K562 (cell line): Measurements from ENCODE around the gene ADAMTS14.
"Not testable (repeated sequence)": the region's sequence is repeated elsewhere in the genome, so short reads cannot be mapped to it uniquely, and the experiment has no call there.

Experiments
- CEBPB ChIP-seq: fragments of 450-650 bp; IDR thresholded peaks from 2 replicates; pipeline ENCODE4 v1.6.1; 2016; ENCODE audit warnings: missing genetic modification characterization, missing compliant biosample characterization
- CEBPG ChIP-seq, 3 experiments: fragments of 200-800 bp in 1 of 3; sonication (Bioruptor generic) in 1 of 3; sonication (generic) in 1 of 3; formaldehyde crosslinking in 1 of 3; IDR thresholded peaks in 2 of 3; conservative IDR thresholded peaks in 1 of 3; 2 replicates each; pipeline versions ENCODE4 v1.6.1 to v1.8.0; 2016 to 2022; ENCODE audit warnings: missing compliant biosample characterization in 2 of 3, missing genetic modification characterization in 2 of 3, mild to moderate bottlenecking in 1 of 3, missing genetic modification reagents in 1 of 3
- CREB1 ChIP-seq, 2 experiments: sonication (generic) in 1 of 2; formaldehyde crosslinking in 1 of 2; IDR thresholded peaks; 2 replicates each; pipeline versions ENCODE4 v1.6.1 to v1.8.0; 2012 to 2022; ENCODE audit warnings: inconsistent platforms in 1 of 2, mild to moderate bottlenecking in 1 of 2, missing genetic modification reagents in 1 of 2, moderate library complexity in 1 of 2
- CREM ChIP-seq: IDR thresholded peaks from 2 replicates; pipeline ENCODE4 v1.6.1; 2014; ENCODE audit warnings: antibody characterized with exemption, low read depth
- ESRRA ChIP-seq: fragments of 450-650 bp; IDR thresholded peaks from 2 replicates; pipeline ENCODE4 v1.6.1; 2014; ENCODE audit warnings: low read depth, mild to moderate bottlenecking, moderate library complexity, borderline replicate concordance
- ETV5 ChIP-seq: sonication (generic); formaldehyde crosslinking; IDR thresholded peaks from 2 replicates; pipeline ENCODE4 v1.4.0; 2020; ENCODE audit warnings: low read depth, mild to moderate bottlenecking, missing genetic modification reagents
- MXI1 ChIP-seq: IDR thresholded peaks from 2 replicates; pipeline ENCODE4 v1.6.1; 2011; ENCODE audit warnings: low read depth, mild to moderate bottlenecking, improper control_type of control experiment, low read length
- POLR2A ChIP-seq: fragments of 450-650 bp; conservative IDR thresholded peaks from 2 replicates; pipeline ENCODE4 v1.6.1; 2016
- RCOR1 ChIP-seq, 2 experiments: IDR thresholded peaks; 2 replicates each; pipeline ENCODE4 v1.6.1; 2012; ENCODE audit warnings: low read depth in 2 of 2, low read length in 2 of 2, borderline replicate concordance in 1 of 2, improper control_type of control experiment in 1 of 2
- ZNF830 ChIP-seq: fragments of 250-450 bp; sonication (Bioruptor Pico); IDR thresholded peaks from 2 replicates; pipeline ENCODE4 v1.5.0; 2021; ENCODE audit warnings: mild to moderate bottlenecking
- TF ChIP-seq, protein P1 (sequence below): sonication (generic); formaldehyde crosslinking; IDR thresholded peaks from 2 replicates; pipeline ENCODE4 v1.8.0; 2022; ENCODE audit warnings: missing genetic modification reagents, mild to moderate bottlenecking, borderline replicate concordance
- TF ChIP-seq, protein P2 (sequence below), 2 experiments: fragments of 200-800 bp in 1 of 2; sonication (Bioruptor generic) in 1 of 2; sonication (generic) in 1 of 2; formaldehyde crosslinking in 1 of 2; IDR thresholded peaks in 1 of 2; conservative IDR thresholded peaks in 1 of 2; 2 replicates each; pipeline versions ENCODE4 v1.5.0 to v1.6.1; 2016 to 2020; ENCODE audit warnings: missing compliant biosample characterization in 1 of 2, missing genetic modification characterization in 1 of 2, missing genetic modification reagents in 1 of 2
- TF ChIP-seq, protein P3 (sequence below): sonication (generic); formaldehyde crosslinking; IDR thresholded peaks from 2 replicates; pipeline ENCODE4 v1.8.0; 2023; ENCODE audit warnings: missing genetic modification reagents, mild to moderate bottlenecking, borderline replicate concordance

DNA sequence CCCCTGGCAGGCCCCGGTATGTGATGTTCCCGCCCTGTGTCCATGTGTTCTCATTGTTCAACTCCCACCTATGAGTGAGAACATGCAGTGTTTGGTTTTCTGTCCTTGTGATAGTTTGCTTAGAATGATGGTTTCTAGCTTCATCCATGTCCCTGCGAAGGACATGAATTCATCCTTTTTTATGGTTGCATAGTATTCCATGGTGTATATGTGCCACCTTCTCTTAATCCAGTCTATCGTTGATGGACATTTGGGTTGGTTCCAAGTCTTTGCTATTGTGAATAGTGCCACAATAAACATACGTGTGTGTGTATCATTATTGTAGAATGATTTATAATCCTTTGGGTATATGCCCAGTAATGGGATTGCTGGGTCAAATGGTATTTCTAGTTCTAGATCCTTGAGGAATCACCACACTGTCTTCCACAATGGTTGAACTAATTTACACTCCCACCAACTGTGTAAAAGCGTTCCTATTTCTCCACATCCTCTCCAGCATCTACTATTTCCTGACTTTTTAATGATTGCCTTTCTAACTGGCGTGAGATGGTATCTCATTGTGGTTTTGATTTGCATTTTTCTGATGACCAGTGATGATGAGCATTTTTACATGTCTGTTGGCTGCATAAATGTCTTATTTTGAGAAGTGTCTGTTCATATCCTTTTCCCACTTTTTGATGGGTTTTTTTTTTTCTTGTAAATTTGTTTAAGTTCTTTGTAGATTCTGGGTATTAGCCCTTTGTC, 32.5 kb upstream of the ADAMTS14 start:
- TF ChIP-seq ESRRA; MXI1; ETV5 (CRISPR knock-in tag); CREB1 (IDR thresholded peaks at IDR 0.05); CREB1 (CRISPR knock-in tag; IDR thresholded peaks at IDR 0.05); RCOR1 (IDR thresholded peaks at IDR 0.05; ENCODE audit: borderline replicate concordance in 1 of 2, low read depth in 2 of 2, low read length in 2 of 2); CEBPB (tag); ZNF830 (CRISPR knock-in tag); CEBPG (CRISPR knock-in tag; IDR thresholded peaks at IDR 0.05); CEBPG (tag; conservative IDR thresholded peaks at IDR 0.05 in 1 of 2, IDR thresholded peaks at IDR 0.05 in 1 of 2); POLR2A; CREM: not testable (repeated sequence)
- TF ChIP-seq, protein P1, sequence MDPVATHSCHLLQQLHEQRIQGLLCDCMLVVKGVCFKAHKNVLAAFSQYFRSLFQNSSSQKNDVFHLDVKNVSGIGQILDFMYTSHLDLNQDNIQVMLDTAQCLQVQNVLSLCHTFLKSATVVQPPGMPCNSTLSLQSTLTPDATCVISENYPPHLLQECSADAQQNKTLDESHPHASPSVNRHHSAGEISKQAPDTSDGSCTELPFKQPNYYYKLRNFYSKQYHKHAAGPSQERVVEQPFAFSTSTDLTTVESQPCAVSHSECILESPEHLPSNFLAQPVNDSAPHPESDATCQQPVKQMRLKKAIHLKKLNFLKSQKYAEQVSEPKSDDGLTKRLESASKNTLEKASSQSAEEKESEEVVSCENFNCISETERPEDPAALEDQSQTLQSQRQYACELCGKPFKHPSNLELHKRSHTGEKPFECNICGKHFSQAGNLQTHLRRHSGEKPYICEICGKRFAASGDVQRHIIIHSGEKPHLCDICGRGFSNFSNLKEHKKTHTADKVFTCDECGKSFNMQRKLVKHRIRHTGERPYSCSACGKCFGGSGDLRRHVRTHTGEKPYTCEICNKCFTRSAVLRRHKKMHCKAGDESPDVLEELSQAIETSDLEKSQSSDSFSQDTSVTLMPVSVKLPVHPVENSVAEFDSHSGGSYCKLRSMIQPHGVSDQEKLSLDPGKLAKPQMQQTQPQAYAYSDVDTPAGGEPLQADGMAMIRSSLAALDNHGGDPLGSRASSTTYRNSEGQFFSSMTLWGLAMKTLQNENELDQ (CRISPR knock-in tag) = not testable (repeated sequence)
- TF ChIP-seq, protein P2, sequence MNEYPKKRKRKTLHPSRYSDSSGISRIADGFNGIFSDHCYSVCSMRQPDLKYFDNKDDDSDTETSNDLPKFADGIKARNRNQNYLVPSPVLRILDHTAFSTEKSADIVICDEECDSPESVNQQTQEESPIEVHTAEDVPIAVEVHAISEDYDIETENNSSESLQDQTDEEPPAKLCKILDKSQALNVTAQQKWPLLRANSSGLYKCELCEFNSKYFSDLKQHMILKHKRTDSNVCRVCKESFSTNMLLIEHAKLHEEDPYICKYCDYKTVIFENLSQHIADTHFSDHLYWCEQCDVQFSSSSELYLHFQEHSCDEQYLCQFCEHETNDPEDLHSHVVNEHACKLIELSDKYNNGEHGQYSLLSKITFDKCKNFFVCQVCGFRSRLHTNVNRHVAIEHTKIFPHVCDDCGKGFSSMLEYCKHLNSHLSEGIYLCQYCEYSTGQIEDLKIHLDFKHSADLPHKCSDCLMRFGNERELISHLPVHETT (CRISPR knock-in tag; conservative IDR thresholded peaks at IDR 0.05 in 1 of 2, IDR thresholded peaks at IDR 0.05 in 1 of 2) = not testable (repeated sequence)
- TF ChIP-seq, protein P3, sequence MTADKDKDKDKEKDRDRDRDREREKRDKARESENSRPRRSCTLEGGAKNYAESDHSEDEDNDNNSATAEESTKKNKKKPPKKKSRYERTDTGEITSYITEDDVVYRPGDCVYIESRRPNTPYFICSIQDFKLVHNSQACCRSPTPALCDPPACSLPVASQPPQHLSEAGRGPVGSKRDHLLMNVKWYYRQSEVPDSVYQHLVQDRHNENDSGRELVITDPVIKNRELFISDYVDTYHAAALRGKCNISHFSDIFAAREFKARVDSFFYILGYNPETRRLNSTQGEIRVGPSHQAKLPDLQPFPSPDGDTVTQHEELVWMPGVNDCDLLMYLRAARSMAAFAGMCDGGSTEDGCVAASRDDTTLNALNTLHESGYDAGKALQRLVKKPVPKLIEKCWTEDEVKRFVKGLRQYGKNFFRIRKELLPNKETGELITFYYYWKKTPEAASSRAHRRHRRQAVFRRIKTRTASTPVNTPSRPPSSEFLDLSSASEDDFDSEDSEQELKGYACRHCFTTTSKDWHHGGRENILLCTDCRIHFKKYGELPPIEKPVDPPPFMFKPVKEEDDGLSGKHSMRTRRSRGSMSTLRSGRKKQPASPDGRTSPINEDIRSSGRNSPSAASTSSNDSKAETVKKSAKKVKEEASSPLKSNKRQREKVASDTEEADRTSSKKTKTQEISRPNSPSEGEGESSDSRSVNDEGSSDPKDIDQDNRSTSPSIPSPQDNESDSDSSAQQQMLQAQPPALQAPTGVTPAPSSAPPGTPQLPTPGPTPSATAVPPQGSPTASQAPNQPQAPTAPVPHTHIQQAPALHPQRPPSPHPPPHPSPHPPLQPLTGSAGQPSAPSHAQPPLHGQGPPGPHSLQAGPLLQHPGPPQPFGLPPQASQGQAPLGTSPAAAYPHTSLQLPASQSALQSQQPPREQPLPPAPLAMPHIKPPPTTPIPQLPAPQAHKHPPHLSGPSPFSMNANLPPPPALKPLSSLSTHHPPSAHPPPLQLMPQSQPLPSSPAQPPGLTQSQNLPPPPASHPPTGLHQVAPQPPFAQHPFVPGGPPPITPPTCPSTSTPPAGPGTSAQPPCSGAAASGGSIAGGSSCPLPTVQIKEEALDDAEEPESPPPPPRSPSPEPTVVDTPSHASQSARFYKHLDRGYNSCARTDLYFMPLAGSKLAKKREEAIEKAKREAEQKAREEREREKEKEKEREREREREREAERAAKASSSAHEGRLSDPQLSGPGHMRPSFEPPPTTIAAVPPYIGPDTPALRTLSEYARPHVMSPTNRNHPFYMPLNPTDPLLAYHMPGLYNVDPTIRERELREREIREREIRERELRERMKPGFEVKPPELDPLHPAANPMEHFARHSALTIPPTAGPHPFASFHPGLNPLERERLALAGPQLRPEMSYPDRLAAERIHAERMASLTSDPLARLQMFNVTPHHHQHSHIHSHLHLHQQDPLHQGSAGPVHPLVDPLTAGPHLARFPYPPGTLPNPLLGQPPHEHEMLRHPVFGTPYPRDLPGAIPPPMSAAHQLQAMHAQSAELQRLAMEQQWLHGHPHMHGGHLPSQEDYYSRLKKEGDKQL = not testable (repeated sequence)
